SKM-1 (cell line): ENCODE results near the gene FOLR3.
A peak's percentile ranks its signal among the peaks of the same experiment; 100 is the strongest.
"Not testable (repeated sequence)": the region's sequence is repeated elsewhere in the genome, so short reads cannot be mapped to it uniquely, and the experiment has no call there.

Experiments
- DNase-seq: peaks from one replicate; lab custom pipeline; 2025; ENCODE audit not compliant: unreplicated experiment; lab: John Stamatoyannopoulos, UW

The FOLR3 gene

DNA sequence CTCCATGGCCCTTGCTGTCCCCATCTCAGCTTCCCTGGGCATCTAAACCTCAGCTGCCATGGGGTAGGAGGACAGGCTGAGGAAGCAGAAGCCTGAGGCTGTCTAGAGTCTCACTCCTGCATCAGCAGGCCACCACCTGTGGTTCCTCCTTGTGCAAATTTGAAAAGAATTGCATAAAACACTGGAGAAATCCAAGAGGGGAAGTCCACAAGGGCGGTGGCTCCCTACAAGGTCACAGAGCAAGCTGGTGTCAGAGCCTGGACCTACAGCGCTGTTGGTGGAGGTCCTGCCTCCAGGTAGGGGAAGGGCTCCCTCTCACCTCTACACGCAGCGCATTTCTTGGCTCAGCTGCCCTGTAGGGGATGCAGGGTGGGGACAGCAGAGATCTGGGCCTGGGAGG is at the start of gene FOLR3:
Gene FOLR3 (plus strand): TSS at position 253 of the 400 bp plus-strand sequence. CDS start 228 bp downstream, outside the sequence.
- DNase-seq: not testable (repeated sequence)

- DNase-seq: no peak
Observed at GRCh38 chr11:72088076-72088808, 47.3 kb upstream of the FOLR3 start.

GRCh38 chr11:72091292-72091691 is 44.2 kb upstream of the FOLR3 start:
- DNase-seq: peak; percentile 96

GRCh38 chr11:72098741-72099140 is 36.8 kb upstream of the FOLR3 start:
- no peak for DNase-seq

- DNase-seq: no peak
Observed at GRCh38 chr11:72100009-72100408, 35.5 kb upstream of the FOLR3 start.

DNA sequence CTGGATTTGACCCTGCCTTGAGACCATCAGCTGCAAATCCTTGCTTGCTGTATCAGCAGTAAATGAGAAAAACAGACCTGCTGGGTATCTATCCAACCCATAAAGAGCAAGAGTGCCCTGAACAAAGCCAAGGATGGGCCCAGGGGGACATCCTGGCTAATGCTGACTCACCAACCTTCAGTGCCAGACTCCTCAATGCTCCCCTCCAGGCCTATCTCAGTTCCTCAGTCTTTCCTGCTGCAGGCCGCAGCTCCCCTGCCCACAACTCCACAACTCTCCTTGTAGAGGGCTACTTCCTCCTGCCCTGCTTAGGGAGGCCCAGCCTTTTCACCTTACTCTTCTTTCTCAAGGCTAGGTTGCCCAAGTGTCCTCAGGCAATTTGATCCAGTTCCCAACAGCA is 35.1 kb upstream of the FOLR3 start:
- peak; percentile 98 for DNase-seq

DNA sequence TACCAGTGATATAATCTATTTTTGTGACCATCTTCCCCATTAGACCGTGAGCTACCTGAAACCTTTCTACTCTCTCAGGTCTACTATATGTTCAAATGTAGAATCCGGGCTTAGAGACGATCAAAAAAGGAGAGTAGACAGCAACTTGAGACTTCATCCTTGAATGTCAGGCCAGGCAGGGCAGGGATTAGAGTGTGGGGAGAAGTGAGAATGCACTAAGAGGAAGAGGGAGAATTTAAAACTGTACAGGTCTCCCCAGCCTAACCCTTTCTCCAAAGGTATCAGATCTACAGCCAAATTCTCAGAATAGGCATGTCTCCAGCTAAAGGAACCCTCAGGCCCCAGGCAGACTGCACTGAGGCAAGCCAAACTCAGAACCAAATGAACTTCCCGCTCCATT is 33.4 kb upstream of the FOLR3 start:
- DNase-seq: no peak

- DNase-seq: no peak
Observed at GRCh38 chr11:72102631-72102945, 32.9 kb upstream of the FOLR3 start.

GRCh38 chr11:72102946-72103753 is 32.4 kb upstream of the FOLR3 start, which contains the start of gene LAMTOR1:
LAMTOR1 (minus strand) TSS chr11:72103297; CDS start chr11:72103224, 73 bp downstream.
- DNase-seq: peak; percentile 93

DNA sequence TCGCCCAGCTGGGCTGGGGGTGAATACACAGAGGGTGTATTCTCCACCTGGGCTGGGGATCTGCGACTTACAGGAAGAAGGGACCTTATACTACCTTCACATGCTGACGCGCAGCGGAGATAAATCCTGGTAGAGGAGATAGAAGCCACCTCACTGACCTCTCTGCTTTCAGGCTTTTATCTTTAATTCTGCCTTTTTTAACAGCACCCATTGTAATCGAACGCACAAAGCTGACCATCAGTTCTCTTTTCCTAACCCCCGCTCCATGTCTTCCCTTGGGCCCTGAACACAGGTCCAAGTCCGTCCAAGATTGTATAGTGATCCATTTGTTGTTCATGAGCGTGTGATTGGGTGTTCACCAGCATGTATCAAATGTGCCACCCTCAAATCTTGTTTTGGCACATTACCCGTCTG is 31.8 kb upstream of the FOLR3 start:
- no peak for DNase-seq

GRCh38 chr11:72105888-72106287 is 29.6 kb upstream of the FOLR3 start, which contains the start of gene TOMT:
TOMT (plus strand) TSS chr11:72105924; CDS start chr11:72105952, 28 bp downstream.
- DNase-seq: no peak

DNA sequence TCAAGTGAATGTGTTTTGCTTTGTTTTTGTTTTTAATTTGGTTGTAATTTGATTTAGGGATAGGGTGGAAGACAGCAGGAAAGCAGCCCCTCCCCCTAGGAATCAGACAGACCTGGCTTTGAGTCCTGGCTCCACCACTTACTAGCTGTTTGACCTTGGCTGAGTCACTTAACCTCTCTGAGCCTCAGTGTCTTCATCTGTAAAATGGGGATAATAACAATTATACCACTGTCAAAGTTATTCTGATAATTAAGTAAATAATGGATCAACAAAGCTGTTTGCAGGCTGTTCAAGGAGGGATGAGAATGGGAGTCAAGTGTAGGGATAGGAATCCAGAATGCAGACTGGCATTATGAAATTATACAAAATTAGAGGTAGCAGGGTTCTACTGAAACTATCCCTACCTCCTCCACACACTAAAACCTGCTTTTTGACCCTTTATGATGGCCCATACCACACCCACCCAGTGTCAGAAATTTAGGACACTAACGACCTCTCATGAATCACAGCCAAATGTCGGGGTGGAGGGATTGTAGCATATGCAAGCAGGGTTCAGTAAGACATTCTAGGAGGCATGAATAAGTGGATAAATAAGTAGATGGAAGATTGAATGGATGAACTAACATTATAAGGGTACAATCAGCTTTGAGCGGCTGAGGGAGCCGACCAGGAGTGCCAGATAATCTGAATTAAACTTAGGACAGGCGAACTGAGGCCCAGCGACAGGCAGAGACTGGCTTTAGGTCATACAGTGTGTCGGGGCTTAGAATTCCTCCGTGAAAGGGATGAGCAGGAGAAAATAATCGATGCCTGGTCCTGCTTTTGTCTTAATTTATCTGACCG is 24.0 kb upstream of the FOLR3 start:
- DNase-seq: no peak

DNA sequence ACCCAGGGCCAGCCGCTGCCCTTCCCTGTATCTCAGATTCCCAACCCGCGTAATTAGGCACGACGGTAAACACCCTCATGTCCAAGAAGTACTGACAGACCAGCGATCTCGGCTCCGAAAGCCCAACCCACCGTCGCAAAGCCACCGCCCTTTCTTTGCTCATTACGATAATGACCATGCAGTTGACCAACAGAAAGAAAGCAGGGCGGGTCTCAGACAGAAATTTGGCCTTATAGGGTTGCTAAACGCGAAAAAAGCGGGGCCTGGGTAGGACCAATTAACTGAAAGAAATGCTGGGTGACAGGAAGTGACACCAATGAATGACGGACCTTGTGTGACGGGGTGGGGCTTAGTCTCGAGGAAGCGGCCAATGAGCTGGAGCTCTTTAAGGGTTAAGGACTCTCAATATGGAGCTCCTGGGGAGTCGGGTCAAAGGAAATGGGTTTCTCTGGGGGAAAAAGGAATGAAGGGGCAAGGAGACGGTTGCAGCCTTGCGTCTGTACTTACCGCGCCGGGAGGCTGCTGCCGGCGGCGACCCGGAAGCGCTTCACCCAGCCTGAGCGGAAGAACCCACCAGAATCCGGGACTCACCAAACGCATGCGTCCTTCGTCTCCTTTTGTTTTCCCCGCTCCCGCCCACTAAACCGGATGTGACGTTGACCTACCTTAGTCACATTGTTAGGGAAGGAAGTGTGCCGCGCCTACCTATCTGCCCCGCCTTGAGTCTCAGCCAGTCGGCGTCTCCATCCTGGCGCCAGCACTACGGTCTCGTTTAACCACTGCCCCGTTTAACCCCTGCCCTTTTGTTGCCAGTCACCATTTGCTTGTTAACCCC is 23.2 kb upstream of the FOLR3 start, which contains the start of gene ANAPC15:
Gene ANAPC15 (minus strand): TSS at position 553 of the 835 bp plus-strand sequence. CDS start 1,419 bp downstream, outside the sequence.
- peak; percentile 97 for DNase-seq

- no peak for DNase-seq
Observed at GRCh38 chr11:72112978-72113808, 22.3 kb upstream of the FOLR3 start.

- no peak for DNase-seq
Observed at GRCh38 chr11:72114570-72114969, 21.0 kb upstream of the FOLR3 start.

DNA sequence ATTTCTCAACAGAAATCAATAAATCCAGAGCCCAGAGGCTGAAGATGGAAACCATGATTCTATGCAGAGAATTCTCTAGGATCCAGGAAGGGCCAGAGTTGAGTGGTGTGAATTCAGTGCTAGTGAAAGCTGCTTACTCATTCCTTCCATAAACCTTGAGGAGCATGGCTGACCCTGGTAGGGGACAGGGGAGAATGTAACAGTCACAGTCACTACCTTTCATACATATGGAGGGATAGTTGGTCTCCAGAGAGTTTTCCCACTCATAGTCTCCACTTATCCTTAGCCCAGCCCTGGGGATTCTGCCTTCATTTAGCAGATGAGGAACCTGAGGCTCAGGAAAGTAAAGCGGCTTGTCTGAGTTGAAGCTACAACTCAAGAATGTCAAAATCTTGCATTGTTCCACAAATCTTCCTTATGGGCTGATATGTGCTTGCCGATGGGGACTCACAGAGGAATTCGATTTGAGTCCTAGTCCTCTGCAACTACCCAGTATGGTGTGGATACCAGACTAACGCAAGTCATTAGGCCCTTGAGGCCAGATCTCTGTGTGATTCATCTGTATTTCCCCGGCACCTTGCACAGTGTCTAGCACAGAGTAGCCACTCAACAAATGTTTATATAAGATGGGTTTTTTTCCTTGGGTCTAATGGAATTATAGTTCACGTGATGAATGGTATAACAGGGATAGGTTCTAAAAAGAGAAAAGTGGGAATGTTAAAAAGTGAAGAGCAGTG is 19.3 kb upstream of the FOLR3 start:
- DNase-seq: no peak

DNA sequence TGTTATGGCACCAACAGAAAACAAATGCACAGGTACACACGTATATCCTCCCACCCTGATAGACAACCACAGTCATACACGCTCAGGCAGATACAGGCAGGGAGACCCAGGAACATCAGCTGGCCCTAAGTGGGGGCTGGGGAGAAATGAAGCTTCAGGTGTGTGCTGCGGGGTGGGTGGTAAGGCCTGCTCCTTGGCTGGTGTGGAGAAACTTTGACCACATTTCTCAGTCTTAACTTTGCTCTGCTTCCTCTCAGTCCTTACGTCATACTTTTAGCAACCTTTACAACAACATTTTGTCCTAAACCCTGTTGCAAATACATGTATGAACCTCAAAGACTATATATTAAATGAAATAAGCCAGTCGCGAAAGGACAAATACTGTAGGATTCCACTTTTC is 16.3 kb upstream of the FOLR3 start:
- DNase-seq: peak; percentile 43

DNA sequence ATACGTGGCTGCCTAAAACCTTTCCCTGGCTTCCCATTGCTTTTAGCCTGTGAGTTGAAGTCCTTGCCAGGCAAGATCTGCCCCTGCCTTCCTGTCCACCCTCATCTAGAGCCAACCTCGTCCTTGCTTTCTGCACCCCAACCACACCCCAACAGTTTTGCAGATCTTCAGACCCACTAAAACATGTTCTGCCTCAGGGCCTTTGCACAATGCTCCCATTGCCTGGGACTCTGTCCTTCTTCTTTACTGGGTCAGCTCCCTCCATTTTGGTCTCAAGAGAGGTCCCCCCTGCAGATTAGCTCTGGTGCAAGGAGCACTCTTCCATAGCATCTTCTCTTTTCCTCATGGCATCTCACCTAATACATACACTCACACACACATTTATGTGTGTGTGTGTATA is 14.6 kb upstream of the FOLR3 start:
- DNase-seq: no peak

GRCh38 chr11:72122607-72123006 is 12.9 kb upstream of the FOLR3 start:
- DNase-seq: no peak
